HG02798 (cell line): Measurements from ENCODE around the gene MBD5.

Experiments
- ATAC-seq: cut with Tn5 transposase; IDR thresholded peaks from one replicate; pipeline ENCODE4 v1.9.1; 2021; ENCODE audit warnings: mild to moderate bottlenecking; ENCODE audit not compliant: unreplicated experiment, poor library complexity

MBD5 gene

GRCh38 chr2:148106331-148106730 is 85.4 kb downstream of the MBD5 start:
- ATAC-seq: no peak

DNA sequence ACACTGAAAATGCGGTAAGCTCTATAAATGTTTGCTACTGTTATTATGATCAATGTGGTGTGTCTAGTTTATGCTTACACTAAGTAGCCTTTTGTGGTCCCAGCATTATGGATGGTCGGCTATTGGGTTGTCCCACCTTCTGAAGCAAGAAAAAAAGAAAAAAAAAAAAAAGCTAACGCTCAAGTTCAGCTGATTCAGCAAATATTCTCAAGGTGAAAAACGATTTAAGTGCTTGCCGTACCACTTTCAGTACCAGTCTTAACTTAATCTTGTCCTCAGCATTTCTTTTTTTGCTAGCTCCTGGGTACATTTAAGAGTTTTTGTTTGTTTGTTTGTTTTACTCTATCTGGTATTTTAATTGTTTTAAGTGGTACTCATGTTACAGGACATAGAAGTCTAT is 87.5 kb downstream of the MBD5 start:
- no peak for ATAC-seq

DNA sequence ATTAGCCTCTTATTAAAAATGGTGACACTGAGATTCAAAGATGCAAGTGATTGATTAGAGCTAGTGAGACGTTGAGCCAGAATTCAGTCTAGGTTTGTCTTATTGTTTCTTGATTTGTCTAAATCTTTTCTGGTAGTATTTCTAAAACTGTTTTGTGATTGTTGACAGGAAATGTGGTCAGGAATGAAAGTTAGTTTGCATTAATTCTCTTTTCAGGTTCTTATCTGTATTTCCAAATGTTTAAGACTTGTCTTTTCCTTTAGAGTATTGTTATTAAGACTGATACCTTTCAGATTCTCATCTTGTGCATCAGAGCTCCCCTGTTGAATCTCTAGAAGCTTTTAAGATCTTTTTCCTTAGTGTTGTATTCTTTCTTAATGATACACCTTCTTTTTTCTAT is 89.3 kb downstream of the MBD5 start:
- ATAC-seq: no peak

DNA sequence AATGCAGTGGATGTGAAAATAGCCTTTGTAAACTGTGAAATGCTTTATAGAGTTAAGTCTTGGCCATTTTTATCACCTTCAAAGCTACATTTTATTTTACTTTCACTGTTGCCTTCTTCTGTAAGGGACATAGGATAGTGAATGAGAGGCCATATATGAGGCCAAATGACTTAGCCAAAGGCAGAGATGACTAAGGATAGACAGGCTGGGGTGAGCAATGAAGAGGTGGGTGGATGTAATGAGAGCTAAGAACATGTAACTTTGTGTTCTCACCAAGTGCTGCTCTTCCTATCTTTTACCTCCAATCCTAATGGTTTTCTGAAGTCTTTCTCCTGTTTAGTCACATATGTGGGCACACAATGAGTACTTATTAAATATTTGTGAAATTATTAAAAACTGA is 101.9 kb downstream of the MBD5 start:
- ATAC-seq: no peak

DNA sequence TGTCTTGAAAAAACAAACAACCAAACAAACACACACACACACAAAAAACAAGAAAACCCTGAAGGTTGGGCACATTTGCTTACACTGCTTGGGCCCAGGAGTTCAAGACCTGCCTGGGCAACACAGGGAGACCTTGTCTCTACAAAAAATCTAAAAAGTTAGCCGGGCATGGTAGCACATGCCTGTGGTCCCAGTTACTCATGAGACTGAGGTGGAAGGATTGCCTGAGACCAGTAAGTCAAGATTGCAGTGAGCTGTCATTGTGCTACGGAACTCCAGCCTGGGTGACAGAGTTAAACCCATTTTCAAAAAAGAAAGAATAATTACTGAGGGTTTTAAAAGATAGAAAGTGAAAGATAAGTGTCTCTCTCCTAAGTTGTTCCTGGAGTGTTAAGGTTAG is 103.4 kb downstream of the MBD5 start:
- ATAC-seq: no peak

- ATAC-seq: no peak
These were observed 109.7 kb downstream of the MBD5 start for GRCh38 chr2:148130581-148130980.

GRCh38 chr2:148132412-148132811 is 111.5 kb downstream of the MBD5 start:
- no peak for ATAC-seq

GRCh38 chr2:148135705-148136104 is 114.8 kb downstream of the MBD5 start:
- ATAC-seq: no peak

DNA sequence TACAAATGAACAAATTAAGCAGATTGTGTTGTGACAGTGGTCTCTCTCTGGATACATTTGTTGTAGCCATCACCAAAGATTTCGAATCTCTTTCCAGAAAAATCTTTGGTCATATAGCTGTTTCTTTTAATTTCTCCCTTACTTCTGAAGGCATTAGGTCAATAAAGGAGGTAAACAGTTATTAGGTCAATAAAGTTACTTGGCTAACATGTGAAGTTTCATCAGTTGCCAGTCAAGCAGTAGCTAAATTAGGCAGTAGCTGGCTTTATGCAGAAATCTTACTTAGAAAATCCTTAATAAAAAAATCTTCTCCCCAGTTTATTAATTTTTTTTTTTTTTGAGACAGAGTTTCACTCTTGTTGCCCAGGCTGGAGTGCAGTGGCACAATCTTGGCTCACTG is 115.5 kb downstream of the MBD5 start:
- ATAC-seq: no peak

DNA sequence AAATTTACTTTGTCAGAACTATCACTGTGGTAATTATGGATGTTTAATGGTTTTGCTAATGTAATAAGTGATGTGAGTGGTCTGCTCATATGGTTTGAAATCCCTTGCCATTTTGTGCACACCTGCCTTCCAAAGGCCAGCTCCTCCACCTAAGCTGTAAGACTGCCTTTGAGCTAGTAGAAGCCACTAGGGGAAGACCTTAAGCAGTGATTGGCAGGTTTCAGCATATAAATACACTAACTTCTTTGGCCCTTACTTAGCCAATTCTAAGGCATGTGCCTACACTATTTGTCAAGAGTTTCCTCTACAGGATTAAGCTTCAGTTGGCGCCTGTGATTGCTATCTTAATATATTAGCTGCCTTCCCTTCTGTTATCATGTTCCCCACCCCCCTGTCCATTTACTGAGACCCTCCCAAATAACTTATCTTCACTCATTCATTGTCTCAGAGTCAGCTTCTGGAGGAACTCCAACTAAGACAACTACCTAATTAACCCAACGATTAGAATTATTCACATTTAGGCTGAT is 141.1 kb downstream of the MBD5 start:
- ATAC-seq: no peak

GRCh38 chr2:148162871-148163270 is 142.0 kb downstream of the MBD5 start:
- no peak for ATAC-seq

DNA sequence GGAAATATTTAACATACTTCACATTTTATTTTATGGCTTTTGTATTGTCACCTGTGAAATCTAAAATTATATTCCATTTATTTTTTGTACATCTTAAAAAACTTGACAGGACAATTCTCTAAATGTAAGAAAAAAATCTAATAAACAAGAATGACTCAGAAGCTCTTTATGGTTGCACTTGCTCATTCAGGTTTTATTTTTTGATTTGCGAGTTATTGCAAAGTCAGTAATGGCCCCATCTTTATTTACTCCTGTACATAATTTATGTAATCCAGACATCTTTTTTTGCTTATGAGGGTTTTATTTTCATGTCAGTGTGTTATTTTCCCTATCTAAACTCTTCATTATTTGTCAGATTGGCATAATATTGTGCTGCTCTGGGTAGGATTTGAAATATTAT is 145.1 kb downstream of the MBD5 start:
- ATAC-seq: no peak

DNA sequence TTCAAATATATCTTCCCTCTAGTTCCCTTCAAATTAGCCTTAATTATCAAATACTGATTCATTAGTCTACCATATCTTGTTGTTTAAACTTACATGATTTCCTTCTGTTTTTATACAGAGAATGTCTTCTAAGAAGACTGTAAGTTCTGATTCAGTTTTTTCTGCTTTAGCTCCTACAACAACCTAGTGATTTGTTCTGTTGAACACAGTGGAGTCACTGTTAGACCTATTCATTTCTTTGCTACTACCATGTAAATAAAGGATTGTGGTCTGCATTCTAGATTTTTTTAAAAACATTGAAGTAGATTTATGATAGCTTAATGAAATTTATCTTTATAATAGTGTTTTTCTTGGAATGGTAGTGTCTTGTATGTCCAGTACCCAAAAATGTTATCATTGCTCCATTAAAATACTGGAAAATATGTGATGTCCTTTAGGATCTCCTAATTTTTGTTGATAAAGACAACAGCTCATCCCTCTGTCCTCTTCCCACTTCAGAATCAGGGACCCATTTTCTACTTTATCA is 146.4 kb downstream of the MBD5 start:
- ATAC-seq: no peak

DNA sequence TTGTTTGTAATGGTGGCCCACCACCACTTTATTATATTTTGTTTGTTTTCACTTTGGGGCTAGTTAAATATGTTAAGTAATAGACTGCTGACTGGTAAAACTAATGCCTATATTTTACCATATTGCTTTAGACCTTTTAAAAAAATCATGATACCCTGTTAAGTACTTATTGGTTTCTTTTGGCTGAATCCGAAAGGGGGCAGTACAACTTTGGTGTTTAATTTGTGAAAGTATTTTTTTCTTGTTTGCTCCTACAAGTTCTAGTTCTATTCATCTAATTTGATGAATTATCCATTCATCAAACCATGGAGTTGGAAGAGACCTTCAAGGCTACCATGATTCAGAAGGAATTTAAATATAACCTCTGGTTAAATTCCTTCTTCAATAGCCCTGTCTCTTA is 147.0 kb downstream of the MBD5 start:
- ATAC-seq: no peak

- no peak for ATAC-seq
These were observed 151.4 kb downstream of the MBD5 start for GRCh38 chr2:148172131-148172753.

DNA sequence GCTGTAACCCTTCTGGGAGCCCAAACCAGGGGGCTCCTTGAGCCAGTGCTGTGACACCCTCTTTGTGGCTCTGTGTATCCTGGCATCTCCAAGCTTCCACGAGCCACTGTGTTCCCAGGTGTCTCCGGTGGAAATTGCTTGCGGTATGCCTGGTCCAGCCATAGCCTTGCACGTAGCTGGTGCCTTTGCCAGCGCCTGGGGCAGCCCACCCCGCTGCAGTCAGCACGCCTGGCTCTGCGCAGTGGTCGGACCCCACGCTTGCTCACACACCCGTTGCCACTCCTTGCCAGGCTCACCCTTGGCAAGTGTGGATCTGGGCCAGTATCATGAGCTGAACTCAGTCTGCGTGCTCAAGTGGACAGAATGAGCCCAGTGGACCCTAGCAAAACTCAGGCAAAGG is 152.3 kb downstream of the MBD5 start:
- ATAC-seq: no peak

GRCh38 chr2:148177559-148177958 is 156.7 kb downstream of the MBD5 start:
- no peak for ATAC-seq

- no peak for ATAC-seq
These were observed 158.8 kb downstream of the MBD5 start for GRCh38 chr2:148179724-148180123.

- no peak for ATAC-seq
These were observed 164.1 kb downstream of the MBD5 start for GRCh38 chr2:148184976-148185375.

- ATAC-seq: no peak
These were observed 174.0 kb downstream of the MBD5 start for GRCh38 chr2:148194882-148195281.

DNA sequence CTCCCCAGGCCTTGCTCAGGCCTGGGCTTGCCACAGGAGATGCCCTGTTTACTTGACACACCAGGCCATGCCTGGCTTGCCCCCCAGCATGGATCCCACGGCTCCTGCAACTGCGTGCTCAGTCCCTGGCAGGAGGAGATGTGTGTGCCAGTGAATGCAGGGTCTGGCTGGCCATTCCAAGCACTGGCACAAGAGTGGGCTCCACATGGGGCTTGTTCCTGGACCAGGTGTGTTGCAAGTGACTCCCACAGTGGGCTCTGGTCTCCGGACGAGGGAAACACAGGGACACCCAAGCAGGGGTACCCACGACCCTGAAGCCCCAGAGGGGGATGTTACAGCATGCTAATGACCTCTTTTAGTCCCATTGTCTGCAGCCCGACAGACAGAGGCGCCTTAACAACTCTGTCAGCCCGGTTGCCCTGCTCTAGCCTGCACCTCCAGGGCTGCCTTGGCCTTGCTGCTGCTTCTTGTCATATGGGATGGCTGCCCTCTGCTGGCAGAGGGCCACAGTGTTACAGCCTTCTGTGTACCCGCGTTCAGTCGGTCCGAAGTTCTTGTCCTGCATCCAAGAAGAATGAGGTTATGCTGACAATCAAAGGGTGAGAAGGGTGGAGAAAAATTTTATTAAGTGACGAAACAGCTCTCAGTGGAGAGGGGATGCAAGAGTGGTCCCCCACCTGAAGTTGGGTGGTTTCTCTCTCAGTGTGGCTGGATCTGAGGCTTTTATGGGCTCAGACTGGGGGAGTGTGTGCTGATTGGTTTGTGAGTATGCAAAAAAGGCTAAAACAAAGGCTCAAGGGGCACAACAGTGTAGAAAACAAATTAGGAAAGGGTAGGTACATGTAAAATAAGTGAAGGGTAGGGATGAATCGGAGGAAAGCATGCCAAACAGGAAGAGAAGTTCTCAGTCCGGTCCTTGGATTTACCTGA is 180.4 kb downstream of the MBD5 start:
- ATAC-seq: peak; percentile 58
